HEK293 (cell line): Measurements from ENCODE around the gene PDE4B.

Experiments
- CTCF ChIA-PET: fragments of 350-600 bp; formaldehyde crosslinking; extraction: SDS; loops from one replicate; lab custom pipeline; 2021; ENCODE audit warnings: antibody characterized with exemption; lab: Yijun Ruan, JAX
- POLR2A ChIA-PET: fragments of 300-600 bp; formaldehyde crosslinking; extraction: SDS; loops from one replicate; lab custom pipeline; 2020; ENCODE audit warnings: antibody characterized with exemption, inconsistent platforms; lab: Yijun Ruan, JAX
- H3K27ac ChIP-seq: fragments of 200-500 bp; sonication (Bioruptor generic); 2 replicates; pipeline ENCODE4 v1.5.1; 2014; ENCODE audit warnings: low read depth, low read length, control low read depth, inconsistent platforms; ENCODE audit errors: extremely low read depth
- H3K36me3 ChIP-seq, 2 experiments: fragments of 200-500 bp in 1 of 2; sonication (Bioruptor generic) in 1 of 2; 1 replicate in 1 of 2; 2 replicates in 1 of 2; pipeline ENCODE4 v1.5.1; 2014 to 2017; ENCODE audit warnings: inconsistent platforms in 2 of 2, low read length in 2 of 2; ENCODE audit not compliant: control insufficient read depth in 2 of 2, insufficient read depth in 1 of 2
- H3K4me1 ChIP-seq: fragments of 200-500 bp; sonication (Bioruptor generic); 2 replicates; pipeline ENCODE4 v1.5.1; 2014; ENCODE audit warnings: mild to moderate bottlenecking, low read length, inconsistent platforms; ENCODE audit not compliant: control insufficient read depth, insufficient read depth
- H3K4me3 ChIP-seq: 2 replicates; pipeline ENCODE4 v1.5.1; 2011; ENCODE audit warnings: low read depth, mild to moderate bottlenecking, control low read depth, low read length, moderate library complexity
- H3K9me3 ChIP-seq: fragments of 200-500 bp; sonication (Bioruptor generic); 2 replicates; pipeline ENCODE4 v1.5.1; 2014; ENCODE audit warnings: low read depth, low read length, inconsistent platforms; ENCODE audit not compliant: control insufficient read depth, insufficient read depth
- GLIS1 ChIP-seq: fragments of 450-650 bp; formaldehyde crosslinking; IDR thresholded peaks from 2 replicates; pipeline ENCODE4 v1.5.1; 2016; ENCODE audit warnings: missing biosample characterization, missing genetic modification characterization
- KLF10 ChIP-seq: fragments of 450-650 bp; IDR thresholded peaks from 2 replicates; pipeline ENCODE4 v1.5.1; 2018; ENCODE audit warnings: missing biosample characterization, mild to moderate bottlenecking, missing genetic modification characterization
- MEIS1 ChIP-seq: sonication (generic); formaldehyde crosslinking; IDR thresholded peaks from 2 replicates; pipeline ENCODE4 v1.8.1; 2022; ENCODE audit warnings: missing genetic modification reagents, mild to moderate bottlenecking, borderline replicate concordance
- ZFP41 ChIP-seq: fragments of 450-650 bp; formaldehyde crosslinking; IDR thresholded peaks from 2 replicates; pipeline ENCODE4 v1.5.1; 2016; ENCODE audit warnings: missing biosample characterization, missing genetic modification characterization, borderline replicate concordance
- ZIC2 ChIP-seq: fragments of 450-650 bp; formaldehyde crosslinking; IDR thresholded peaks from 2 replicates; pipeline ENCODE4 v1.5.1; 2016; ENCODE audit warnings: missing biosample characterization, missing genetic modification characterization
- ZNF157 ChIP-seq: fragments of 450-650 bp; formaldehyde crosslinking; IDR thresholded peaks from 2 replicates; pipeline ENCODE4 v1.5.1; 2016; ENCODE audit warnings: missing biosample characterization, missing genetic modification characterization
- ZNF174 ChIP-seq: fragments of 450-650 bp; formaldehyde crosslinking; IDR thresholded peaks from 2 replicates; pipeline ENCODE4 v1.5.0; 2017; ENCODE audit warnings: missing biosample characterization, mild to moderate bottlenecking, missing genetic modification characterization
- ZNF202 ChIP-seq: fragments of 450-650 bp; formaldehyde crosslinking; IDR thresholded peaks from 2 replicates; pipeline ENCODE4 v1.5.1; 2016; ENCODE audit warnings: missing biosample characterization, missing genetic modification characterization, borderline replicate concordance
- ZNF223 ChIP-seq: fragments of 450-650 bp; formaldehyde crosslinking; IDR thresholded peaks from 2 replicates; pipeline ENCODE4 v1.5.1; 2016; ENCODE audit warnings: missing biosample characterization, missing genetic modification characterization
- ZNF558 ChIP-seq: fragments of 450-650 bp; formaldehyde crosslinking; IDR thresholded peaks from 2 replicates; pipeline ENCODE4 v1.5.1; 2016; ENCODE audit warnings: missing biosample characterization, missing genetic modification characterization
- ZNF629 ChIP-seq: fragments of 450-650 bp; formaldehyde crosslinking; IDR thresholded peaks from 2 replicates; pipeline ENCODE4 v1.5.1; 2017; ENCODE audit warnings: missing biosample characterization, missing genetic modification characterization
- ZNF76 ChIP-seq: fragments of 450-650 bp; formaldehyde crosslinking; IDR thresholded peaks from 2 replicates; pipeline ENCODE4; 2016; ENCODE audit warnings: low read depth, missing biosample characterization, missing genetic modification characterization, borderline replicate concordance
- ZNF776 ChIP-seq: fragments of 450-650 bp; formaldehyde crosslinking; IDR thresholded peaks from 2 replicates; pipeline ENCODE4 v1.5.0; 2017; ENCODE audit warnings: missing biosample characterization, missing genetic modification characterization, borderline replicate concordance
- ZNF785 ChIP-seq: fragments of 450-650 bp; formaldehyde crosslinking; IDR thresholded peaks from 2 replicates; pipeline ENCODE4 v1.5.1; 2016; ENCODE audit warnings: missing biosample characterization, missing genetic modification characterization
- ZXDB ChIP-seq: fragments of 450-650 bp; formaldehyde crosslinking; IDR thresholded peaks from 2 replicates; pipeline ENCODE4 v1.5.1; 2016; ENCODE audit warnings: missing biosample characterization, missing genetic modification characterization
- TF ChIP-seq, protein P1 (sequence below): fragments of 450-650 bp; formaldehyde crosslinking; optimal IDR thresholded peaks from 2 replicates; pipeline ENCODE3; 2016; ENCODE audit warnings: missing biosample characterization, mild to moderate bottlenecking, missing genetic modification characterization
- TF ChIP-seq, protein P2 (sequence below): fragments of 450-650 bp; IDR thresholded peaks from 2 replicates; pipeline ENCODE4 v1.5.1; 2018; ENCODE audit warnings: missing biosample characterization, missing genetic modification characterization
- TF ChIP-seq, protein P3 (sequence below): IDR thresholded peaks from 2 replicates; pipeline ENCODE4 v1.6.1; 2011; ENCODE audit warnings: mild to moderate bottlenecking, low read depth, low read length, borderline replicate concordance
- TF ChIP-seq, protein P4 (sequence below): fragments of 450-650 bp; formaldehyde crosslinking; IDR thresholded peaks from 2 replicates; pipeline ENCODE4 v1.5.1; 2016; ENCODE audit warnings: missing biosample characterization, missing genetic modification characterization
- TF ChIP-seq, protein P5 (sequence below): fragments of 450-650 bp; formaldehyde crosslinking; IDR thresholded peaks from 2 replicates; pipeline ENCODE4 v1.5.1; 2016; ENCODE audit warnings: missing biosample characterization, missing genetic modification characterization

PDE4B gene

DNA sequence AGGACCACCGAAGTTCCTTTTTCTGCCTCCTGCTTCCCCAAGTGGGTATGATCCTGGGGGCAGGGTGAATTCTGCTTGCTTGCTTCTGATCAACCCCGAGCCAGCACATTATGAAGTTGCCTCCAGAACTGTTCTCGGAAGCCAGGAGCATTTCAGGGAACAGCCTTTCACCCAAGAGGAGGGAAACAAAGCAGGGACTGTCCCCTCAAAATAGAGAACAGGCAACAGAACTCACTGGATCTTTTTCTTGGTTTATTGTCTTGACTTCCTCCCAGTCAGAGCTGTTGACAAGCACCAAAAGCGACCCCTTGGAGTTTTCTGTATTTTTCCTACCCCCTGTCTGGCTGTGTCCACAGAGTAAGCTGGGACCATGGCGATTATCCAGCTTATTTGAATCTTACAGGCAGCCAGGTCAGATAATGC is 482.9 kb downstream of the PDE4B start:
- H3K36me3 ChIP-seq = no peaks in the 10 kb centered on the region
- no peak for TF ChIP-seq MEIS1 (CRISPR knock-in tag)
- peak; percentile 95 for TF ChIP-seq GLIS1 (tag by site-specific recombination)
- H3K4me3 ChIP-seq = no peak overlapping the region
- no peak overlapping the region for H3K27ac ChIP-seq
- peaks cover 5% of the 10 kb centered on the region for H3K4me1 ChIP-seq
- H3K9me3 ChIP-seq = no peaks in the 10 kb centered on the region
- CTCF ChIA-PET = interaction anchor here (0.7 kb wide), 1 partner anchor 22 kb away, joined by 4 read pairs; no protein-coding TSS in a partner anchor
- POLR2A ChIA-PET = no interaction called here

DNA sequence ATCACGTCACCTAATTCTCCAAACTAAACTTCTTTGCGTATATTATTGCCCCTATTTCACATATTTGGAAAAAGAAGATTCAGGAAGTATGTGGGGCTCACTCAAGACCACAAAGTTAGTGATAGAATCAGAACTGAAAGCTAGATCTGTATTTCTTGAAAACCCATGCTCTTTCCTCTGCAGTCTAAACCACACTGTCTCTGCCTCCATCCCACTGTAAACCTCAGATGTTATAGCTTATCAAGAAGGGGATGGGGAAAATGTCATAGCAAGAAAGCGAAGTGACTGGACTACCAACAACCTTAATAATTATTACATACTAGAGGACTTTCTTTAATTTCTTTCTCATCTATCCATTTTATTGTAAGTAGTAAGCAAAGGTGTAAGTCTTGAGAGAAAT is 483.5 kb downstream of the PDE4B start:
- ChIA-PET CTCF (interaction anchor here (0.7 kb wide), 1 partner anchor 22 kb away, joined by 4 read pairs; no protein-coding TSS in a partner anchor), POLR2A (no interaction called here)
- no peaks in the 10 kb centered on the region for H3K9me3 ChIP-seq
- H3K36me3 ChIP-seq = no peaks in the 10 kb centered on the region
- no peak overlapping the region for H3K27ac ChIP-seq
- H3K4me1 ChIP-seq = peaks cover 5% of the 10 kb centered on the region
- TF ChIP-seq ZIC2 (tag by site-specific recombination) (no peak), ZNF558 (no peak), ZNF629 (tag by site-specific recombination) (no peak), ZXDB (tag by site-specific recombination) (no peak), ZNF785 (tag by site-specific recombination) (no peak), ZNF157 (tag by site-specific recombination) (no peak), ZNF223 (tag by site-specific recombination) (no peak), ZNF76 (tag by site-specific recombination) (no peak), ZFP41 (tag by site-specific recombination) (no peak), ZNF174 (tag by site-specific recombination) (no peak), ZNF202 (tag by site-specific recombination) (no peak), ZNF776 (tag by site-specific recombination) (no peak), KLF10 (tag by site-specific recombination) (no peak)
- TF ChIP-seq, protein P1, sequence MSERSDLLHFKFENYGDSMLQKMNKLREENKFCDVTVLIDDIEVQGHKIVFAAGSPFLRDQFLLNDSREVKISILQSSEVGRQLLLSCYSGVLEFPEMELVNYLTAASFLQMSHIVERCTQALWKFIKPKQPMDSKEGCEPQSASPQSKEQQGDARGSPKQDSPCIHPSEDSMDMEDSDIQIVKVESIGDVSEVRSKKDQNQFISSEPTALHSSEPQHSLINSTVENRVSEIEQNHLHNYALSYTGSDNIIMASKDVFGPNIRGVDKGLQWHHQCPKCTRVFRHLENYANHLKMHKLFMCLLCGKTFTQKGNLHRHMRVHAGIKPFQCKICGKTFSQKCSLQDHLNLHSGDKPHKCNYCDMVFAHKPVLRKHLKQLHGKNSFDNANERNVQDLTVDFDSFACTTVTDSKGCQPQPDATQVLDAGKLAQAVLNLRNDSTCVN (tag by site-specific recombination) = no peak
- TF ChIP-seq, protein P2, sequence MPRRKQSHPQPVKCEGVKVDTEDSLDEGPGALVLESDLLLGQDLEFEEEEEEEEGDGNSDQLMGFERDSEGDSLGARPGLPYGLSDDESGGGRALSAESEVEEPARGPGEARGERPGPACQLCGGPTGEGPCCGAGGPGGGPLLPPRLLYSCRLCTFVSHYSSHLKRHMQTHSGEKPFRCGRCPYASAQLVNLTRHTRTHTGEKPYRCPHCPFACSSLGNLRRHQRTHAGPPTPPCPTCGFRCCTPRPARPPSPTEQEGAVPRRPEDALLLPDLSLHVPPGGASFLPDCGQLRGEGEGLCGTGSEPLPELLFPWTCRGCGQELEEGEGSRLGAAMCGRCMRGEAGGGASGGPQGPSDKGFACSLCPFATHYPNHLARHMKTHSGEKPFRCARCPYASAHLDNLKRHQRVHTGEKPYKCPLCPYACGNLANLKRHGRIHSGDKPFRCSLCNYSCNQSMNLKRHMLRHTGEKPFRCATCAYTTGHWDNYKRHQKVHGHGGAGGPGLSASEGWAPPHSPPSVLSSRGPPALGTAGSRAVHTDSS (tag by site-specific recombination) = no peak
- TF ChIP-seq, protein P3, sequence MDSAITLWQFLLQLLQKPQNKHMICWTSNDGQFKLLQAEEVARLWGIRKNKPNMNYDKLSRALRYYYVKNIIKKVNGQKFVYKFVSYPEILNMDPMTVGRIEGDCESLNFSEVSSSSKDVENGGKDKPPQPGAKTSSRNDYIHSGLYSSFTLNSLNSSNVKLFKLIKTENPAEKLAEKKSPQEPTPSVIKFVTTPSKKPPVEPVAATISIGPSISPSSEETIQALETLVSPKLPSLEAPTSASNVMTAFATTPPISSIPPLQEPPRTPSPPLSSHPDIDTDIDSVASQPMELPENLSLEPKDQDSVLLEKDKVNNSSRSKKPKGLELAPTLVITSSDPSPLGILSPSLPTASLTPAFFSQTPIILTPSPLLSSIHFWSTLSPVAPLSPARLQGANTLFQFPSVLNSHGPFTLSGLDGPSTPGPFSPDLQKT = no peak
- TF ChIP-seq, protein P4, sequence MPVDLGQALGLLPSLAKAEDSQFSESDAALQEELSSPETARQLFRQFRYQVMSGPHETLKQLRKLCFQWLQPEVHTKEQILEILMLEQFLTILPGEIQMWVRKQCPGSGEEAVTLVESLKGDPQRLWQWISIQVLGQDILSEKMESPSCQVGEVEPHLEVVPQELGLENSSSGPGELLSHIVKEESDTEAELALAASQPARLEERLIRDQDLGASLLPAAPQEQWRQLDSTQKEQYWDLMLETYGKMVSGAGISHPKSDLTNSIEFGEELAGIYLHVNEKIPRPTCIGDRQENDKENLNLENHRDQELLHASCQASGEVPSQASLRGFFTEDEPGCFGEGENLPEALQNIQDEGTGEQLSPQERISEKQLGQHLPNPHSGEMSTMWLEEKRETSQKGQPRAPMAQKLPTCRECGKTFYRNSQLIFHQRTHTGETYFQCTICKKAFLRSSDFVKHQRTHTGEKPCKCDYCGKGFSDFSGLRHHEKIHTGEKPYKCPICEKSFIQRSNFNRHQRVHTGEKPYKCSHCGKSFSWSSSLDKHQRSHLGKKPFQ (tag by site-specific recombination) = no peak
- TF ChIP-seq, protein P5, sequence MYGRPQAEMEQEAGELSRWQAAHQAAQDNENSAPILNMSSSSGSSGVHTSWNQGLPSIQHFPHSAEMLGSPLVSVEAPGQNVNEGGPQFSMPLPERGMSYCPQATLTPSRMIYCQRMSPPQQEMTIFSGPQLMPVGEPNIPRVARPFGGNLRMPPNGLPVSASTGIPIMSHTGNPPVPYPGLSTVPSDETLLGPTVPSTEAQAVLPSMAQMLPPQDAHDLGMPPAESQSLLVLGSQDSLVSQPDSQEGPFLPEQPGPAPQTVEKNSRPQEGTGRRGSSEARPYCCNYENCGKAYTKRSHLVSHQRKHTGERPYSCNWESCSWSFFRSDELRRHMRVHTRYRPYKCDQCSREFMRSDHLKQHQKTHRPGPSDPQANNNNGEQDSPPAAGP = no peak
- H3K4me3 ChIP-seq = no peak overlapping the region
